A673 (cell line): Measurements from ENCODE around the gene EDEM1.

Experiments
- EZH2 ChIP-seq: fragments of 200-600 bp; sonication (generic); IDR thresholded peaks from 2 replicates; pipeline ENCODE4 v1.6.1; 2017; ENCODE audit warnings: borderline replicate concordance, low read depth, mild to moderate bottlenecking, mixed read lengths, antibody characterized with exemption, low read length; ENCODE audit not compliant: poor library complexity, severe bottlenecking
- TF ChIP-seq, protein P1 (sequence below): fragments of 300-800, 200-600 bp; sonication (generic); conservative IDR thresholded peaks from 2 replicates; pipeline ENCODE4 v1.5.1; 2017; ENCODE audit warnings: low read depth, mild to moderate bottlenecking, antibody characterized with exemption, low read length, moderate library complexity, mixed read lengths

GRCh38 chr3:5145120-5145519, 42.4 kb upstream of the EDEM1 start:
- TF ChIP-seq, protein P1, sequence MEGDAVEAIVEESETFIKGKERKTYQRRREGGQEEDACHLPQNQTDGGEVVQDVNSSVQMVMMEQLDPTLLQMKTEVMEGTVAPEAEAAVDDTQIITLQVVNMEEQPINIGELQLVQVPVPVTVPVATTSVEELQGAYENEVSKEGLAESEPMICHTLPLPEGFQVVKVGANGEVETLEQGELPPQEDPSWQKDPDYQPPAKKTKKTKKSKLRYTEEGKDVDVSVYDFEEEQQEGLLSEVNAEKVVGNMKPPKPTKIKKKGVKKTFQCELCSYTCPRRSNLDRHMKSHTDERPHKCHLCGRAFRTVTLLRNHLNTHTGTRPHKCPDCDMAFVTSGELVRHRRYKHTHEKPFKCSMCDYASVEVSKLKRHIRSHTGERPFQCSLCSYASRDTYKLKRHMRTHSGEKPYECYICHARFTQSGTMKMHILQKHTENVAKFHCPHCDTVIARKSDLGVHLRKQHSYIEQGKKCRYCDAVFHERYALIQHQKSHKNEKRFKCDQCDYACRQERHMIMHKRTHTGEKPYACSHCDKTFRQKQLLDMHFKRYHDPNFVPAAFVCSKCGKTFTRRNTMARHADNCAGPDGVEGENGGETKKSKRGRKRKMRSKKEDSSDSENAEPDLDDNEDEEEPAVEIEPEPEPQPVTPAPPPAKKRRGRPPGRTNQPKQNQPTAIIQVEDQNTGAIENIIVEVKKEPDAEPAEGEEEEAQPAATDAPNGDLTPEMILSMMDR = no peak
- TF ChIP-seq EZH2 = no peak
